ENCODE measurements around the gene RGP1. TPM values are rescaled to one million over a fixed set of nuclear protein-coding genes. Genes with fewer than 3 reads are reported as not detected.

Gene RGP1
- total and polyA plus RNA-seq, 9 of the 15 experiments (the other 6 are each of a cell fraction or from before 2014, with no cell fraction given): 0.42 to 13.8 (median 6.7) TPM

DNA sequence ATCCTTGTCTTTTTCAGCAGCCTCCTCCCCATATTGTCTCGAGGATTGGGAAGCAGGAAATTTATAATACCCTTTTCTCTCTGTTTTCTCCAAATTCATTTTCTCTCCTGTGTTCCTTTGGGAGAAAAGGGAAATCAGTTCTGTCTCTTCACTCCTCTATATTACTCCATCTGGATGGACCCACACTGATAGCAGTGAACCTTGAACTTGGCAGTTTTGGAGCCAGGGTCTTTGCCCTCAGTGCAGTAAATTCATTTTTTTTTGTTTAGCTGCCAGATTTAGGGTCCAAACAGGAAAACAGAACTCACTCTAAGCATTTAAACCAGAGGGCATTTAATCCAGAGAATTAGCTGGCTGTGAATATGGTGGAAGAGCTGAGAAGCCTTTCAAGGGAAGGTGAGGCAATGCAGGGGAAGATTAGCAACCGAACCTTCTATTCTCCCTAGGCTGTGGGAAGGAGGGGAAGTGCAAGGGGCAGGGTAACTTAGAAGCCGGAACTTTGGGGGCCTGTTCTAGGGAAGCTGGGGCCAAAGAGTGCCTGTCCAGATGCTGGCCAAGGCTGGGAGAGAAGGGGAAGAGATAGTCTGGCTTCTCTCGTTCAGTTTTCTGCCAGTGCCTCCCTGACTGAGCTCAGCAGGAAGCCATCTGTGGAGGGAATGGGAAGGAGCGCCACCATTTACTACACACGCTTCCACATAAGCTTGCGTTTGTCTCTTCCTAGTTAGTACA lies 26.0 kb downstream of the RGP1 start:
- 0 out of 3 replicates have a peak, but pooled peaks cover 4% of the 10 kb centered on the region for H3K36me3 ChIP-seq (ENCODE audit: control insufficient read depth, insufficient read depth, low read length)
- intact Hi-C loops (cut with micrococcal nuclease): loop anchor here (5.0 kb wide), 1 partner anchor 38 kb away; no protein-coding TSS in a partner anchor
- no TSS peak for BruUV-seq (replicated peaks)
- peak overlapping the region; percentile 75; the same call in 1 of the 2 replicates for H2AFZ ChIP-seq (ENCODE audit: low read depth, low read length)
- ATAC-seq: peak; percentile 81
- in situ Hi-C loops (cut with MboI): no loop called here
- ChIA-PET CTCF (ENCODE audit: low intra/inter-chr PET ratio) (no interaction called here), POLR2A (interaction anchor here (0.9 to 1.1 kb wide), 3 partner anchors 8 to 36 kb away, joined by 3 to 4 read pairs (median 3); no protein-coding TSS in a partner anchor)
- H3K27me3 ChIP-seq (ENCODE audit: control insufficient read depth in 2 of 2, insufficient read depth in 2 of 2, low read length in 2 of 2): no peaks in the 10 kb centered on the region
- 27% methylated on average over 7 of the region's 7 CpGs for WGBS (ENCODE audit: insufficient coverage, low coverage, missing lambda C conversion rate)
- peak; percentile 67; the same call in 1 of the 2 replicates for TF ChIP-seq SPI1 (IDR thresholded peaks at IDR 0.05; ENCODE audit: borderline replicate concordance, low read depth, low read length)
- TF ChIP-seq, protein P1, sequence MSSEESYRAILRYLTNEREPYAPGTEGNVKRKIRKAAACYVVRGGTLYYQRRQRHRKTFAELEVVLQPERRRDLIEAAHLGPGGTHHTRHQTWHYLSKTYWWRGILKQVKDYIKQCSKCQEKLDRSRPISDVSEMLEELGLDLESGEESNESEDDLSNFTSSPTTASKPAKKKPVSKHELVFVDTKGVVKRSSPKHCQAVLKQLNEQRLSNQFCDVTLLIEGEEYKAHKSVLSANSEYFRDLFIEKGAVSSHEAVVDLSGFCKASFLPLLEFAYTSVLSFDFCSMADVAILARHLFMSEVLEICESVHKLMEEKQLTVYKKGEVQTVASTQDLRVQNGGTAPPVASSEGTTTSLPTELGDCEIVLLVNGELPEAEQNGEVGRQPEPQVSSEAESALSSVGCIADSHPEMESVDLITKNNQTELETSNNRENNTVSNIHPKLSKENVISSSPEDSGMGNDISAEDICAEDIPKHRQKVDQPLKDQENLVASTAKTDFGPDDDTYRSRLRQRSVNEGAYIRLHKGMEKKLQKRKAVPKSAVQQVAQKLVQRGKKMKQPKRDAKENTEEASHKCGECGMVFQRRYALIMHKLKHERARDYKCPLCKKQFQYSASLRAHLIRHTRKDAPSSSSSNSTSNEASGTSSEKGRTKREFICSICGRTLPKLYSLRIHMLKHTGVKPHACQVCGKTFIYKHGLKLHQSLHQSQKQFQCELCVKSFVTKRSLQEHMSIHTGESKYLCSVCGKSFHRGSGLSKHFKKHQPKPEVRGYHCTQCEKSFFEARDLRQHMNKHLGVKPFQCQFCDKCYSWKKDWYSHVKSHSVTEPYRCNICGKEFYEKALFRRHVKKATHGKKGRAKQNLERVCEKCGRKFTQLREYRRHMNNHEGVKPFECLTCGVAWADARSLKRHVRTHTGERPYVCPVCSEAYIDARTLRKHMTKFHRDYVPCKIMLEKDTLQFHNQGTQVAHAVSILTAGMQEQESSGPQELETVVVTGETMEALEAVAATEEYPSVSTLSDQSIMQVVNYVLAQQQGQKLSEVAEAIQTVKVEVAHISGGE (CRISPR knock-in tag; IDR thresholded peaks at IDR 0.05): 0 out of 6 replicates have a peak, but pooled peaks of 1 of the 3 experiments have one; percentile 15
- TF ChIP-seq ZNF766 (CRISPR knock-in tag; conservative IDR thresholded peaks at IDR 0.05): no peak
- no peak for TF ChIP-seq CBX5 (IDR thresholded peaks at IDR 0.05; ENCODE audit: borderline replicate concordance, low read depth)
- FAIRE-seq: peak; percentile 75
- no peaks in the 10 kb centered on the region for H4K20me1 ChIP-seq (replicated peaks; ENCODE audit: control insufficient read depth, insufficient read depth, low read length)
- H3K79me2 ChIP-seq (ENCODE audit: control insufficient read depth, insufficient read depth, low read length): peaks cover 9% of the 10 kb centered on the region
- no peaks in the 10 kb centered on the region for H3K9me3 ChIP-seq (replicated peaks; ENCODE audit: control insufficient read depth, insufficient read depth, low read depth, low read length)
- peak overlapping the region; percentile 51 to 84; a peak in 3 of 4 replicates for H3K9ac ChIP-seq (ENCODE audit: insufficient read depth in 1 of 2, low read depth in 2 of 2, low read length in 2 of 2)
- peak in 2 of 4 experiments; percentile 13 to 29 for DNase-seq (ENCODE audit: extremely low read depth in 1 of 4, low spot score in 3 of 4)
- H3K9me1 ChIP-seq (ENCODE audit: control insufficient read depth, insufficient read depth, low read length): no peaks in the 10 kb centered on the region
- peak overlapping the region; percentile 62 for H3K4me2 ChIP-seq (ENCODE audit: insufficient read depth, low read length)
- H3K27ac ChIP-seq (ENCODE audit: extremely low read depth, low read depth, low read length): peak overlapping the region; percentile 73; the same call in 2 of the 3 replicates
- H3K4me1 ChIP-seq (replicated peaks in 1 of 2; ENCODE audit: control insufficient read depth in 2 of 2, insufficient read depth in 2 of 2, low read length in 2 of 2): peaks cover 6 to 23% of the 10 kb centered on the region in 2 experiments; a peak in 4 of 5 replicates
- H3K4me3 ChIP-seq: no peak overlapping the region
